Adrenal gland (tissue), 5 donors: Measurements from ENCODE around the gene SMARCC2.

Source experiments
- POLR2A ChIP-seq, 2 donors: fragments of 450-650 bp; IDR thresholded peaks; one replicate each; pipeline ENCODE4 v1.6.1; 2017; ENCODE audit warnings: antibody characterized with exemption in 2 of 2, mild to moderate bottlenecking in 2 of 2, moderate library complexity in 1 of 2
- TF ChIP-seq, protein P1 (sequence below), 6 experiments: fragments of 450-650 bp in 4 of 6; fragments of 200-600 bp in 2 of 6; sonication (generic) in 1 of 6; IDR thresholded peaks; 1 replicate in 5 of 6; 2 replicates in 1 of 6; pipeline versions ENCODE4 v1.5.1 to v1.8.0; 2016 to 2021; ENCODE audit warnings: antibody characterized with exemption in 6 of 6, mild to moderate bottlenecking in 2 of 6, moderate library complexity in 1 of 6
- donor health status: DM: no; HTN: no; CAD: no.

DNA sequence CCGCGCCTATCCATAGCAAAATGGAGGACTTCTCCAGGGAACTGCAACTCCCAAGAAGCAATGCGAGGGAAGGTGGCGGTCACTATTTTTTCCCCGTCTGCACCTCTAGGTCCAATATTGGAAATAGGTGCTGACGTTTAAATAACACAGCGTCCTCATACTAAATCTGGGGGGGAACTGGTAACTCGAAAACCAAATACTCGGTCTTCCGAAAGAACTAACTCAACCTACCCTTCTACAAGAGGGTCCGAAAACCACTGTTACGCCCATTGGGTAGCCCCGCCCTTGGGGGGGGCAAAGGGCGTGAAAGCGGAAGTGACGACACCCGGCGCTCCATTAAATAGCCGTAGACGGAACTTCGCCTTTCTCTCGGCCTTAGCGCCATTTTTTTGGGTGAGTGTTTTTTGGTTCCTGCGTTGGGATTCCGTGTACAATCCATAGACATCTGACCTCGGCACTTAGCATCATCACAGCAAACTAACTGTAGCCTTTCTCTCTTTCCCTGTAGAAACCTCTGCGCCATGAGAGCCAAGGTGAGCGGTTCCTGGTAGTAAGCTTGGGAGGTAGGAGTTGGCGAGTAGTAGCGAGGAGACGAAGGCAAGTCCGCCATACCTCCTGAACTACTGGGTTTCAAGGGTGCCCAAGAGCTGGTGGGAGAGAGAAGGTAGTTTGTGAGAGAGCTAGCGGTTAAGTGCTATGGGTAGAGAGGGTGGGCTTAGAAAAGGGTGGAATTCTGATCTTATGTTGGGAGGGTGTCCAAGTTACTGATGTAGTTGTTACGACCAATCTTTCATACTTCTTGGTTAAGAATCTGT lies 72.8 kb downstream of the SMARCC2 start, which contains the start of gene RPL41:
- TF ChIP-seq, protein P1, sequence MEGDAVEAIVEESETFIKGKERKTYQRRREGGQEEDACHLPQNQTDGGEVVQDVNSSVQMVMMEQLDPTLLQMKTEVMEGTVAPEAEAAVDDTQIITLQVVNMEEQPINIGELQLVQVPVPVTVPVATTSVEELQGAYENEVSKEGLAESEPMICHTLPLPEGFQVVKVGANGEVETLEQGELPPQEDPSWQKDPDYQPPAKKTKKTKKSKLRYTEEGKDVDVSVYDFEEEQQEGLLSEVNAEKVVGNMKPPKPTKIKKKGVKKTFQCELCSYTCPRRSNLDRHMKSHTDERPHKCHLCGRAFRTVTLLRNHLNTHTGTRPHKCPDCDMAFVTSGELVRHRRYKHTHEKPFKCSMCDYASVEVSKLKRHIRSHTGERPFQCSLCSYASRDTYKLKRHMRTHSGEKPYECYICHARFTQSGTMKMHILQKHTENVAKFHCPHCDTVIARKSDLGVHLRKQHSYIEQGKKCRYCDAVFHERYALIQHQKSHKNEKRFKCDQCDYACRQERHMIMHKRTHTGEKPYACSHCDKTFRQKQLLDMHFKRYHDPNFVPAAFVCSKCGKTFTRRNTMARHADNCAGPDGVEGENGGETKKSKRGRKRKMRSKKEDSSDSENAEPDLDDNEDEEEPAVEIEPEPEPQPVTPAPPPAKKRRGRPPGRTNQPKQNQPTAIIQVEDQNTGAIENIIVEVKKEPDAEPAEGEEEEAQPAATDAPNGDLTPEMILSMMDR (IDR thresholded peaks at IDR 0.05): peak in 2 of 6 experiments; percentile 6 to 25
- TF ChIP-seq POLR2A (IDR thresholded peaks at IDR 0.05): peak; percentile 90 to 93
